NCI-H524 (cell line): Measurements from ENCODE around the gene CCSER1.

Experiments used
- DNase-seq, 2 experiments: peaks; one replicate each; lab custom pipeline; 2025; lab: John Stamatoyannopoulos, UW

CCSER1 gene

GRCh38 chr4:90950385-90950841 lies 823.2 kb downstream of the CCSER1 start:
- no peak for DNase-seq

- no peak for DNase-seq
These were observed 823.8 kb downstream of the CCSER1 start for GRCh38 chr4:90951037-90951436.

- DNase-seq = peak in 1 of 2 experiments; percentile 33
These were observed 831.2 kb downstream of the CCSER1 start for GRCh38 chr4:90958256-90958895.

- no peak for DNase-seq
These were observed 833.2 kb downstream of the CCSER1 start for GRCh38 chr4:90960433-90960832.

- no peak for DNase-seq
These were observed 833.6 kb downstream of the CCSER1 start for GRCh38 chr4:90960840-90961239.

- no peak for DNase-seq
These were observed 842.8 kb downstream of the CCSER1 start for GRCh38 chr4:90970021-90970420.

GRCh38 chr4:90977726-90978125 lies 850.5 kb downstream of the CCSER1 start:
- DNase-seq = no peak

GRCh38 chr4:90979556-90979955 lies 852.4 kb downstream of the CCSER1 start:
- peak; percentile 83 to 91 for DNase-seq

- no peak for DNase-seq
These were observed 855.6 kb downstream of the CCSER1 start for GRCh38 chr4:90982813-90983212.

GRCh38 chr4:90990284-90990683 lies 863.1 kb downstream of the CCSER1 start:
- no peak for DNase-seq

- no peak for DNase-seq
These were observed 865.0 kb downstream of the CCSER1 start for GRCh38 chr4:90992213-90992612.

- DNase-seq = no peak
These were observed 867.8 kb downstream of the CCSER1 start for GRCh38 chr4:90994851-90995574.

GRCh38 chr4:90995996-90996395 lies 868.8 kb downstream of the CCSER1 start:
- no peak for DNase-seq

- no peak for DNase-seq
These were observed 869.6 kb downstream of the CCSER1 start for GRCh38 chr4:90996813-90997212.

GRCh38 chr4:91015861-91016260 lies 888.7 kb downstream of the CCSER1 start:
- no peak for DNase-seq

GRCh38 chr4:91019513-91019912 lies 892.3 kb downstream of the CCSER1 start:
- no peak for DNase-seq

GRCh38 chr4:91025241-91026148 lies 898.3 kb downstream of the CCSER1 start:
- DNase-seq = no peak

- no peak for DNase-seq
These were observed 901.0 kb downstream of the CCSER1 start for GRCh38 chr4:91028228-91028627.

GRCh38 chr4:91031761-91032160 lies 904.6 kb downstream of the CCSER1 start:
- DNase-seq = no peak

- no peak for DNase-seq
These were observed 905.7 kb downstream of the CCSER1 start for GRCh38 chr4:91032725-91033445.

- DNase-seq = no peak
These were observed 908.1 kb downstream of the CCSER1 start for GRCh38 chr4:91035276-91035675.

GRCh38 chr4:91037951-91038350 lies 910.8 kb downstream of the CCSER1 start:
- DNase-seq = no peak
